Muscle of leg (tissue), 11 donors: Measurements from ENCODE around the gene GRK1. TPM values are rescaled to one million over a fixed set of nuclear protein-coding genes. Genes with fewer than 3 reads are reported as not detected.
A peak's percentile ranks its signal among the peaks of the same experiment; 100 is the strongest.
"Not testable (repeated sequence)": the region's sequence is repeated elsewhere in the genome, so short reads cannot be mapped to it uniquely, and the experiment has no call there.

Experiments used
- DNase-seq: peaks from one replicate; pipeline ENCODE4 v3.0.0; 2013
- H3K27ac ChIP-seq: one replicate; pipeline ENCODE4 v1.5.1; 2013; ENCODE audit warnings: mild to moderate bottlenecking, low read length, control low read depth
- H3K27me3 ChIP-seq: one replicate; pipeline ENCODE4 v1.6.1; 2013; ENCODE audit warnings: low read length; ENCODE audit not compliant: control insufficient read depth, insufficient read depth
- H3K36me3 ChIP-seq: one replicate; pipeline ENCODE4 v1.6.1; 2013; ENCODE audit warnings: low read length; ENCODE audit not compliant: control insufficient read depth, insufficient read depth
- H3K4me1 ChIP-seq: one replicate; pipeline ENCODE4 v1.6.1; 2013; ENCODE audit warnings: low read length; ENCODE audit not compliant: control insufficient read depth, insufficient read depth
- H3K4me3 ChIP-seq: one replicate; pipeline ENCODE4 v1.5.1; 2013; ENCODE audit warnings: low read length, control low read depth
- H3K9me3 ChIP-seq: replicated peaks from 2 replicates; pipeline ENCODE4 v1.6.1; 2013; ENCODE audit warnings: low read depth, low read length; ENCODE audit not compliant: control insufficient read depth
- WGBS: methylation state at CpG from one replicate; pipeline ENCODE4 v1.1.5; 2013; ENCODE audit warnings: missing lambda C conversion rate; ENCODE audit not compliant: insufficient coverage; 5-methylcytosine and 5-hydroxymethylcytosine counted together
- polyA plus RNA-seq, 8 donors: library from polyadenylated mRNA; unstranded; fragments of 120-200 nt; gene quantifications; one replicate each; pipeline versions ENCODE4 v1.2.1 to v1.2.3, GENCODE V29; 2013; ENCODE audit warnings: inconsistent platforms in 1 of 8, low replicate concordance in 1 of 8; ENCODE audit not compliant: insufficient read length in 8 of 8, insufficient read depth in 1 of 8
- total RNA-seq: library from RNA; stranded (reverse); fragments of 120-200 nt; gene quantifications from one replicate; pipeline ENCODE4 v1.2.4, GENCODE V29; 2013

The GRK1 gene
- total and polyA plus RNA-seq, 9 donors: 0.11 to 0.38 (median 0.22) TPM; not detected in 1

- H3K4me3 ChIP-seq: no peak overlapping the region
- H3K27ac ChIP-seq: no peak overlapping the region
- 46% methylated on average over 11 of the region's 11 CpGs for WGBS
- no peaks in the 10 kb centered on the region for H3K36me3 ChIP-seq
- H3K9me3 ChIP-seq: peaks cover 2% of the 10 kb centered on the region
- no peak for DNase-seq
- H3K4me1 ChIP-seq: peaks cover 17% of the 10 kb centered on the region
- H3K27me3 ChIP-seq: peaks cover 2% of the 10 kb centered on the region
Measured at GRCh38 chr13:113722921-113723320, 55.9 kb downstream of the GRK1 start.

GRCh38 chr13:113723410-113724015 is 56.5 kb downstream of the GRK1 start:
- Histone ChIP-seq H3K4me1 (peaks cover 20% of the 10 kb centered on the region), H3K9me3 (peaks cover 2% of the 10 kb centered on the region), H3K27ac (no peak overlapping the region), H3K27me3 (peaks cover 3% of the 10 kb centered on the region), H3K4me3 (no peak overlapping the region), H3K36me3 (no peaks in the 10 kb centered on the region)
- DNase-seq: no peak
- 63% methylated on average over 10 of the region's 13 CpGs for WGBS

GRCh38 chr13:113724016-113724758 is 57.2 kb downstream of the GRK1 start:
- Histone ChIP-seq H3K27me3 (peaks cover 10% of the 10 kb centered on the region), H3K27ac (peak overlapping the region; percentile 85), H3K9me3 (peaks cover 2% of the 10 kb centered on the region), H3K36me3 (no peaks in the 10 kb centered on the region), H3K4me1 (peaks cover 26% of the 10 kb centered on the region), H3K4me3 (peak overlapping the region; percentile 54)
- DNase-seq: no peak
- WGBS: 67% methylated on average over 24 of the region's 30 CpGs

GRCh38 chr13:113724780-113725315 is 57.8 kb downstream of the GRK1 start:
- DNase-seq: peak; percentile 68
- H3K36me3 ChIP-seq: no peaks in the 10 kb centered on the region
- peaks cover 33% of the 10 kb centered on the region for H3K4me1 ChIP-seq
- H3K4me3 ChIP-seq: peak overlapping the region; percentile 54
- peaks cover 16% of the 10 kb centered on the region for H3K27me3 ChIP-seq
- H3K9me3 ChIP-seq: peaks cover 2% of the 10 kb centered on the region
- 8% methylated on average over 30 of the region's 36 CpGs for WGBS
- H3K27ac ChIP-seq: peak overlapping the region; percentile 85

- H3K9me3 ChIP-seq, H3K36me3 ChIP-seq: not testable (repeated sequence)
- no CpG with 5 or more reads among the region's 75 CpGs for WGBS
Measured at GRCh38 chr13:113725329-113726105, 58.5 kb downstream of the GRK1 start.

GRCh38 chr13:113726106-113726821 is 59.2 kb downstream of the GRK1 start:
- Histone ChIP-seq H3K27ac (peak overlapping the region; percentile 92), H3K27me3 (peaks cover 27% of the 10 kb centered on the region), H3K4me1 (peaks cover 39% of the 10 kb centered on the region), H3K4me3 (peak overlapping the region; percentile 44)
- H3K9me3 ChIP-seq, DNase-seq, H3K36me3 ChIP-seq: not testable (repeated sequence)
- whole genome bisulfite sequencing: 50% methylated on average over 7 of the region's 54 CpGs

More at GRCh38 chr13:113725329-113726105, 58.5 kb downstream of the GRK1 start:
- H3K27ac ChIP-seq, DNase-seq, H3K4me3 ChIP-seq: not testable (repeated sequence)
- peaks cover 19% of the 10 kb centered on the region for H3K27me3 ChIP-seq
- peaks cover 39% of the 10 kb centered on the region for H3K4me1 ChIP-seq

- Histone ChIP-seq H3K4me3 (no peak overlapping the region), H3K36me3 (no peaks in the 10 kb centered on the region), H3K27me3 (peaks cover 28% of the 10 kb centered on the region), H3K4me1 (peaks cover 39% of the 10 kb centered on the region), H3K27ac (peak overlapping the region; percentile 92), H3K9me3 (peaks cover 2% of the 10 kb centered on the region)
- WGBS: 84% methylated on average over 10 of the region's 10 CpGs
- peak; percentile 37 for DNase-seq
Measured at GRCh38 chr13:113726961-113727411, 60.0 kb downstream of the GRK1 start.

GRCh38 chr13:113728571-113729054 is 61.6 kb downstream of the GRK1 start:
- Histone ChIP-seq H3K27me3 (peaks cover 28% of the 10 kb centered on the region), H3K4me1 (peaks cover 39% of the 10 kb centered on the region), H3K9me3 (peaks cover 2% of the 10 kb centered on the region), H3K36me3 (no peaks in the 10 kb centered on the region), H3K27ac (peak overlapping the region; percentile 80), H3K4me3 (no peak overlapping the region)
- no peak for DNase-seq
- 87% methylated on average over 16 of the region's 16 CpGs for WGBS

GRCh38 chr13:113729187-113730019 is 62.4 kb downstream of the GRK1 start:
- Histone ChIP-seq H3K27me3 (peaks cover 26% of the 10 kb centered on the region), H3K27ac (peak overlapping the region; percentile 80), H3K9me3 (peaks cover 2% of the 10 kb centered on the region), H3K4me3 (no peak overlapping the region), H3K4me1 (peaks cover 38% of the 10 kb centered on the region), H3K36me3 (no peaks in the 10 kb centered on the region)
- DNase-seq: peak; percentile 86
- 35% methylated on average over 33 of the region's 34 CpGs for WGBS
